Sigmoid colon (tissue), 4 donors: ENCODE results near the gene MAP2.

Experiments
- EP300 ChIP-seq, 4 donors: sonication (generic); formaldehyde crosslinking; IDR thresholded peaks; one replicate each; pipeline ENCODE4 v1.6.1; 2017; ENCODE audit warnings: antibody characterized with exemption in 4 of 4
- POLR2A ChIP-seq, 2 donors: fragments of 450-650 bp; IDR thresholded peaks; one replicate each; pipeline ENCODE4 v1.6.1; 2016; ENCODE audit warnings: antibody characterized with exemption in 2 of 2, mild to moderate bottlenecking in 2 of 2, moderate library complexity in 2 of 2
- POLR2AphosphoS5 ChIP-seq, 4 donors: sonication (generic); formaldehyde crosslinking; IDR thresholded peaks; one replicate each; pipeline ENCODE4 v1.6.1; 2017; ENCODE audit warnings: antibody characterized with exemption in 4 of 4
- TF ChIP-seq, protein P1 (sequence below), 4 experiments: fragments of 450-650 bp in 3 of 4; fragments of 200-600 bp in 1 of 4; IDR thresholded peaks; one replicate each; pipeline ENCODE4 v1.5.1; 2016 to 2019; ENCODE audit warnings: antibody characterized with exemption in 4 of 4, mild to moderate bottlenecking in 3 of 4, moderate library complexity in 2 of 4

GRCh38 chr2:209416913-209417312, 6.9 kb upstream of the MAP2 start:
- no peak for TF ChIP-seq POLR2AphosphoS5 (IDR thresholded peaks at IDR 0.05)
- TF ChIP-seq, protein P1, sequence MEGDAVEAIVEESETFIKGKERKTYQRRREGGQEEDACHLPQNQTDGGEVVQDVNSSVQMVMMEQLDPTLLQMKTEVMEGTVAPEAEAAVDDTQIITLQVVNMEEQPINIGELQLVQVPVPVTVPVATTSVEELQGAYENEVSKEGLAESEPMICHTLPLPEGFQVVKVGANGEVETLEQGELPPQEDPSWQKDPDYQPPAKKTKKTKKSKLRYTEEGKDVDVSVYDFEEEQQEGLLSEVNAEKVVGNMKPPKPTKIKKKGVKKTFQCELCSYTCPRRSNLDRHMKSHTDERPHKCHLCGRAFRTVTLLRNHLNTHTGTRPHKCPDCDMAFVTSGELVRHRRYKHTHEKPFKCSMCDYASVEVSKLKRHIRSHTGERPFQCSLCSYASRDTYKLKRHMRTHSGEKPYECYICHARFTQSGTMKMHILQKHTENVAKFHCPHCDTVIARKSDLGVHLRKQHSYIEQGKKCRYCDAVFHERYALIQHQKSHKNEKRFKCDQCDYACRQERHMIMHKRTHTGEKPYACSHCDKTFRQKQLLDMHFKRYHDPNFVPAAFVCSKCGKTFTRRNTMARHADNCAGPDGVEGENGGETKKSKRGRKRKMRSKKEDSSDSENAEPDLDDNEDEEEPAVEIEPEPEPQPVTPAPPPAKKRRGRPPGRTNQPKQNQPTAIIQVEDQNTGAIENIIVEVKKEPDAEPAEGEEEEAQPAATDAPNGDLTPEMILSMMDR (IDR thresholded peaks at IDR 0.05), result no peak
- TF ChIP-seq EP300 (IDR thresholded peaks at IDR 0.05), result no peak
- no peak for TF ChIP-seq POLR2A (IDR thresholded peaks at IDR 0.05)
